Measurements from ENCODE around the gene PDE8B. TPM values are rescaled to one million over a fixed set of nuclear protein-coding genes. Genes with fewer than 3 reads are reported as not detected.

PDE8B gene
- total RNA-seq, 1 experiment from 2014 or later, result 1.8 TPM

DNA sequence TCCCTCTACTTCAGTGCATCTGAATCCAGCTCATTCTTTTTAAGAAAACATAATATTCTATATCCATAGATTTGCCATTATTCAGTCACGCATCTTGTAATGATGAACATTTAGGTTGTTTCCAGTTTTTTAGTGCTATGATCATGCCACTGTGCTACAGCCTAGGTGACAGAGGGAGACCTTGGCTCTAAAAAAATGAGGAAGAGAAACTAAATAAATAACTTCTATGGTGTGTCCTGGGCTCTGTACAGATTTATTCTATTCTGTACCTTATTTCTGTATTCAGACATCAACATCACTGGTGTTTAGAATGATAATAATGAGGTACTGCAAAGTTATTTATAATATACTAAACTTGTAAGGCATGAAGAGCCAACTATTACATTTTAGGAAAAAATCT, 45.9 kb downstream of the PDE8B start:
- no peaks in the 10 kb centered on the region for H4K20me1 ChIP-seq (ENCODE audit: insufficient read depth)
- H3K4me3 ChIP-seq, result no peak overlapping the region
- intact Hi-C loops (cut with micrococcal nuclease; ENCODE audit: unreplicated experiment), result no loop called here
- TF ChIP-seq, protein P1, sequence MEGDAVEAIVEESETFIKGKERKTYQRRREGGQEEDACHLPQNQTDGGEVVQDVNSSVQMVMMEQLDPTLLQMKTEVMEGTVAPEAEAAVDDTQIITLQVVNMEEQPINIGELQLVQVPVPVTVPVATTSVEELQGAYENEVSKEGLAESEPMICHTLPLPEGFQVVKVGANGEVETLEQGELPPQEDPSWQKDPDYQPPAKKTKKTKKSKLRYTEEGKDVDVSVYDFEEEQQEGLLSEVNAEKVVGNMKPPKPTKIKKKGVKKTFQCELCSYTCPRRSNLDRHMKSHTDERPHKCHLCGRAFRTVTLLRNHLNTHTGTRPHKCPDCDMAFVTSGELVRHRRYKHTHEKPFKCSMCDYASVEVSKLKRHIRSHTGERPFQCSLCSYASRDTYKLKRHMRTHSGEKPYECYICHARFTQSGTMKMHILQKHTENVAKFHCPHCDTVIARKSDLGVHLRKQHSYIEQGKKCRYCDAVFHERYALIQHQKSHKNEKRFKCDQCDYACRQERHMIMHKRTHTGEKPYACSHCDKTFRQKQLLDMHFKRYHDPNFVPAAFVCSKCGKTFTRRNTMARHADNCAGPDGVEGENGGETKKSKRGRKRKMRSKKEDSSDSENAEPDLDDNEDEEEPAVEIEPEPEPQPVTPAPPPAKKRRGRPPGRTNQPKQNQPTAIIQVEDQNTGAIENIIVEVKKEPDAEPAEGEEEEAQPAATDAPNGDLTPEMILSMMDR (conservative IDR thresholded peaks at IDR 0.05), result no peak
- TF ChIP-seq EZH2 (IDR thresholded peaks at IDR 0.05; ENCODE audit: low read depth), result no peak
- POLR2A ChIA-PET (ENCODE audit: unreplicated experiment), result no interaction called here
- DNase-seq, result no peak
- no peaks in the 10 kb centered on the region for H3K36me3 ChIP-seq (ENCODE audit: low read depth)
- no peaks in the 10 kb centered on the region for H3K79me2 ChIP-seq (ENCODE audit: low read depth)
- no peak overlapping the region for H3K27ac ChIP-seq
- no peaks in the 10 kb centered on the region for H3K9me2 ChIP-seq (ENCODE audit: insufficient read depth)
- no peaks in the 10 kb centered on the region for H3K9me3 ChIP-seq (ENCODE audit: insufficient read depth, low read depth)
- H3K4me2 ChIP-seq, result no peak overlapping the region
- CTCF ChIA-PET, result no interaction called here
- BruUV-seq (replicated peaks), result no TSS peak
- no peaks in the 10 kb centered on the region for H3K4me1 ChIP-seq (replicated peaks; ENCODE audit: insufficient read depth)
- H3F3A ChIP-seq (ENCODE audit: insufficient read depth, low read depth), result no peaks in the 10 kb centered on the region
- no peak overlapping the region for H2AFZ ChIP-seq
- H3K27me3 ChIP-seq (ENCODE audit: insufficient read depth, low read depth), result peaks cover 10% of the 10 kb centered on the region; the same call in 1 of the 2 replicates

DNA sequence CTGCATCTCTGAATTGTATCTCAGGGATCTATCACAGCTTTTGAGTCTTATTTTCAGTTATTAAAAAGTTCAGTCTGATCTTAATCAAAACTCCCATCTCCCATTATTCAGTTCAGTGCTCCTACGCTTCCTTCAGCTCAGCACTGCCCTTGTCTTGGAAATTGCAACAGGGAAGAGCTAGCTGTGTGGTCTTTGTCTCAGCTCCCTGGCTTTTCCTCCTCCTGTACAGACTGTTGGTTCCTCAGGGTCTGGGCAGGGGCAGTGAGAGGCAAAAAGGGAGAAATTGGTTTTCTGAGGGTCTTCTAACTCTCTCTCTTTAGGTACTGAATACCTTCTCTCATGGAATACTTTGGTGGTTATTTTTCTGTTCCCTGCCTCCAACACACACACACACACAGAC, 48.2 kb downstream of the PDE8B start:
- 0 out of 2 replicates have a peak, but pooled peaks cover 10% of the 10 kb centered on the region for H3K27me3 ChIP-seq (ENCODE audit: insufficient read depth, low read depth)
- H3K9me2 ChIP-seq (ENCODE audit: insufficient read depth), result no peaks in the 10 kb centered on the region
- H3F3A ChIP-seq (ENCODE audit: insufficient read depth, low read depth), result no peaks in the 10 kb centered on the region
- no peak overlapping the region for H2AFZ ChIP-seq
- H3K4me2 ChIP-seq, result no peak overlapping the region
- TF ChIP-seq, protein P1 (conservative IDR thresholded peaks at IDR 0.05), result no peak
- intact Hi-C loops (cut with micrococcal nuclease; ENCODE audit: unreplicated experiment), result no loop called here
- H3K27ac ChIP-seq, result no peak overlapping the region
- H3K79me2 ChIP-seq (ENCODE audit: low read depth), result no peaks in the 10 kb centered on the region
- ChIA-PET POLR2A (ENCODE audit: unreplicated experiment) (no interaction called here), CTCF (no interaction called here)
- BruUV-seq (replicated peaks), result no TSS peak
- no peaks in the 10 kb centered on the region for H3K36me3 ChIP-seq (ENCODE audit: low read depth)
- no peak for DNase-seq
- no peaks in the 10 kb centered on the region for H3K9me3 ChIP-seq (ENCODE audit: insufficient read depth, low read depth)
- no peaks in the 10 kb centered on the region for H4K20me1 ChIP-seq (ENCODE audit: insufficient read depth)
- no peak overlapping the region for H3K4me3 ChIP-seq
- H3K4me1 ChIP-seq (replicated peaks; ENCODE audit: insufficient read depth), result no peaks in the 10 kb centered on the region

DNA sequence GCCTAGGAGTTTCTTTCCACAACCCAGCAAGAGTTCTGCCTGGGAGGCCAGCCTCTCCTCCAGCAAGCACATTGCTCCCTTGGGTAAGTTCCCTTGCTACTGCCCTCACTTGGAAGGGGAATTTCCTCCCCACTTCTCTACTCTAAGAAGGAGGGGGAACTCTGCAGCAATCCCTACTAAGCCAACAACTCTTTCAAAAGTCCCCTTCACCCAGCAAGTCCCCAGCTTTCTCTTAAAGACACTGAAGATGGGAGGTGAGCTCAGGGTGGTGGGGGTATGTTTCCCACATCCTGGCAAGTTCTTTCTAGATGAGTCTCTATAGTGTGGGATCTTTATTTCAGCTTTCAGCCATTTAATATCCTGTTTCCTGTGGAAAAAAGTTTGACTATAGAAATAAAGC, 49.0 kb downstream of the PDE8B start:
- no peak for DNase-seq
- no peak overlapping the region for H3K4me2 ChIP-seq
- CTCF ChIA-PET, result no interaction called here
- no peaks in the 10 kb centered on the region for H3K4me1 ChIP-seq (replicated peaks; ENCODE audit: insufficient read depth)
- 0 out of 2 replicates have a peak, but pooled peaks cover 5% of the 10 kb centered on the region for H3K27me3 ChIP-seq (ENCODE audit: insufficient read depth, low read depth)
- H3K4me3 ChIP-seq, result no peak overlapping the region
- no peak overlapping the region for H3K27ac ChIP-seq
- BruUV-seq (replicated peaks), result no TSS peak
- no peaks in the 10 kb centered on the region for H3K9me2 ChIP-seq (ENCODE audit: insufficient read depth)
- H3F3A ChIP-seq (ENCODE audit: insufficient read depth, low read depth), result no peaks in the 10 kb centered on the region
- no peaks in the 10 kb centered on the region for H3K9me3 ChIP-seq (ENCODE audit: insufficient read depth, low read depth)
- intact Hi-C loops (cut with micrococcal nuclease; ENCODE audit: unreplicated experiment), result no loop called here
- POLR2A ChIA-PET (ENCODE audit: unreplicated experiment), result no interaction called here
- no peak for TF ChIP-seq EZH2 (IDR thresholded peaks at IDR 0.05; ENCODE audit: low read depth)
- TF ChIP-seq, protein P1 (conservative IDR thresholded peaks at IDR 0.05), result no peak
- H3K36me3 ChIP-seq (ENCODE audit: low read depth), result no peaks in the 10 kb centered on the region
- no peak overlapping the region for H2AFZ ChIP-seq
- H4K20me1 ChIP-seq (ENCODE audit: insufficient read depth), result no peaks in the 10 kb centered on the region
- H3K79me2 ChIP-seq (ENCODE audit: low read depth), result no peaks in the 10 kb centered on the region
